ENCODE measurements around the gene SLC11A1.

SLC11A1 gene

DNA sequence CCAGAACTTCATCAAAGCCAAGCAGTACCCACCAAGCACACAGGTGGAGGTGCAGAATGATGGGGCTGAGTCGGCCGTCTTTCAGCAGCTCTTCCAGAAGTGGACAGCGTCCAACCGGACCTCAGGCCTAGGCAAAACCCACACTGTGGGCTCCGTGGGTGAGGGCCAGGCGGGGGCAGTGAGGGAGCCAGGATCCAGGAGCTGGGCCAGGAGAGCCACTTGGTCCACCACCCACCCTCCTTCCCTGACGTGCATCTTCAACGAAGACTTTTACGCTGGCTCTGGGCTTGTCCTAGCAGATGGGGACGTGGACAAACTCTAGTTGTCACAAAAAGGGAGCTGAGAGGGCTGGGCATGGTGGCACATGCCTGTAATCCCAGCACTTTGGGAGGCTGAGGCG is 48.6 kb downstream of the SLC11A1 start:
- TF ChIP-seq ZNF621 (tag by site-specific recombination; IDR thresholded peaks at IDR 0.05) = no peak
- no peak for TF ChIP-seq ZNF266 (tag by site-specific recombination; IDR thresholded peaks at IDR 0.05; ENCODE audit: low read depth)
- CTCF ChIA-PET = interaction anchor here (0.7 to 1.5 kb wide), 3 partner anchors 24 to 218 kb away, joined by 3 to 5 read pairs (median 3); no protein-coding TSS in a partner anchor
- no peaks in the 10 kb centered on the region for H3K9me3 ChIP-seq (ENCODE audit: control insufficient read depth, insufficient read depth, low read depth, low read length)
- no peak overlapping the region for H3K4me3 ChIP-seq (ENCODE audit: low read depth, low read length)
- no peak overlapping the region for H3K27ac ChIP-seq (ENCODE audit: extremely low read depth, low read depth, low read length)
- POLR2A ChIA-PET = interaction anchor here (0.7 kb wide), 1 partner anchor 32 kb away, joined by 4 read pairs; no protein-coding TSS in a partner anchor
- H3K4me1 ChIP-seq (ENCODE audit: control insufficient read depth, insufficient read depth, low read length) = no peaks in the 10 kb centered on the region
- H3K36me3 ChIP-seq (ENCODE audit: control insufficient read depth in 2 of 2, insufficient read depth in 1 of 2, low read length in 2 of 2) = no peaks in the 10 kb centered on the region

DNA sequence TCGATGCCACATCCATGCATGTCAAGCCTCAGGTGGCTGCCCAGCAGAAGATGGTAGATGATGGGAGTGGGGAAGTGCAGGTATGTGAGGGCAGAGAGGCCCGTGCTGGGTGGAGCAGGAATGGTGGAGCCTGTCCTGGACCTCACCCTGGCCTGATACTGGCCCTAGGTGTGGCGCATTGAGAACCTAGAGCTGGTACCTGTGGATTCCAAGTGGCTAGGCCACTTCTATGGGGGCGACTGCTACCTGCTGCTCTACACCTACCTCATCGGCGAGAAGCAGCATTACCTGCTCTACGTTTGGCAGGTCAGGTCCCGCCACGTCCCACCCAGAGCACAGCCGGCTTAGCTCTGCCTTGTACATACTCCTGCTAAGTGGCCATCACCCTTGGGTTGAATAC is 49.8 kb downstream of the SLC11A1 start:
- H3K9me3 ChIP-seq (ENCODE audit: control insufficient read depth, insufficient read depth, low read depth, low read length) = no peaks in the 10 kb centered on the region
- no peak overlapping the region for H3K4me3 ChIP-seq (ENCODE audit: low read depth, low read length)
- H3K27ac ChIP-seq (ENCODE audit: extremely low read depth, low read depth, low read length) = no peak overlapping the region
- TF ChIP-seq KLF16 (tag by site-specific recombination; IDR thresholded peaks at IDR 0.05) = no peak
- no peak for TF ChIP-seq GFI1B (tag by site-specific recombination; IDR thresholded peaks at IDR 0.05)
- TF ChIP-seq ZNF324 (tag by site-specific recombination; IDR thresholded peaks at IDR 0.05) = no peak
- TF ChIP-seq, protein P1, sequence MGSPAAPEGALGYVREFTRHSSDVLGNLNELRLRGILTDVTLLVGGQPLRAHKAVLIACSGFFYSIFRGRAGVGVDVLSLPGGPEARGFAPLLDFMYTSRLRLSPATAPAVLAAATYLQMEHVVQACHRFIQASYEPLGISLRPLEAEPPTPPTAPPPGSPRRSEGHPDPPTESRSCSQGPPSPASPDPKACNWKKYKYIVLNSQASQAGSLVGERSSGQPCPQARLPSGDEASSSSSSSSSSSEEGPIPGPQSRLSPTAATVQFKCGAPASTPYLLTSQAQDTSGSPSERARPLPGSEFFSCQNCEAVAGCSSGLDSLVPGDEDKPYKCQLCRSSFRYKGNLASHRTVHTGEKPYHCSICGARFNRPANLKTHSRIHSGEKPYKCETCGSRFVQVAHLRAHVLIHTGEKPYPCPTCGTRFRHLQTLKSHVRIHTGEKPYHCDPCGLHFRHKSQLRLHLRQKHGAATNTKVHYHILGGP (tag by site-specific recombination; IDR thresholded peaks at IDR 0.05) = no peak
- no peak for TF ChIP-seq ZSCAN23 (tag by site-specific recombination; IDR thresholded peaks at IDR 0.05)
- TF ChIP-seq ZNF175 (tag by site-specific recombination; IDR thresholded peaks at IDR 0.05) = no peak
- no peak for TF ChIP-seq ZNF654 (tag by site-specific recombination; IDR thresholded peaks at IDR 0.05; ENCODE audit: low read depth)
- TF ChIP-seq OVOL3 (tag by site-specific recombination; IDR thresholded peaks at IDR 0.05) = no peak
- no peak for TF ChIP-seq ZNF791 (tag by site-specific recombination; IDR thresholded peaks at IDR 0.05)
- no peak for TF ChIP-seq ZBTB1 (tag by site-specific recombination; IDR thresholded peaks at IDR 0.05)
- TF ChIP-seq GLIS1 (tag by site-specific recombination; IDR thresholded peaks at IDR 0.05) = no peak
- TF ChIP-seq ZNF555 (tag by site-specific recombination; conservative IDR thresholded peaks at IDR 0.05) = no peak
- TF ChIP-seq ZNF37A (tag by site-specific recombination; IDR thresholded peaks at IDR 0.05) = no peak
- no peak for TF ChIP-seq SP7 (tag by site-specific recombination; IDR thresholded peaks at IDR 0.05)
- TF ChIP-seq, protein P2, sequence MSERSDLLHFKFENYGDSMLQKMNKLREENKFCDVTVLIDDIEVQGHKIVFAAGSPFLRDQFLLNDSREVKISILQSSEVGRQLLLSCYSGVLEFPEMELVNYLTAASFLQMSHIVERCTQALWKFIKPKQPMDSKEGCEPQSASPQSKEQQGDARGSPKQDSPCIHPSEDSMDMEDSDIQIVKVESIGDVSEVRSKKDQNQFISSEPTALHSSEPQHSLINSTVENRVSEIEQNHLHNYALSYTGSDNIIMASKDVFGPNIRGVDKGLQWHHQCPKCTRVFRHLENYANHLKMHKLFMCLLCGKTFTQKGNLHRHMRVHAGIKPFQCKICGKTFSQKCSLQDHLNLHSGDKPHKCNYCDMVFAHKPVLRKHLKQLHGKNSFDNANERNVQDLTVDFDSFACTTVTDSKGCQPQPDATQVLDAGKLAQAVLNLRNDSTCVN (tag by site-specific recombination; optimal IDR thresholded peaks at IDR 0.05) = no peak
- TF ChIP-seq YY1 (tag by site-specific recombination; IDR thresholded peaks at IDR 0.05) = no peak
- no peak for TF ChIP-seq KLF9 (tag by site-specific recombination; IDR thresholded peaks at IDR 0.05; ENCODE audit: low read depth)
- no peak for TF ChIP-seq ZNF169 (tag by site-specific recombination; IDR thresholded peaks at IDR 0.05)
- TF ChIP-seq ZNF211 (tag by site-specific recombination; IDR thresholded peaks at IDR 0.05; ENCODE audit: low read depth) = no peak
- no peak for TF ChIP-seq ZNF544 (tag by site-specific recombination; IDR thresholded peaks at IDR 0.05)
- H3K4me1 ChIP-seq (ENCODE audit: control insufficient read depth, insufficient read depth, low read length) = no peaks in the 10 kb centered on the region
- POLR2A ChIA-PET = no interaction called here
- no peaks in the 10 kb centered on the region for H3K36me3 ChIP-seq (ENCODE audit: control insufficient read depth in 2 of 2, insufficient read depth in 1 of 2, low read length in 2 of 2)
- CTCF ChIA-PET = interaction anchor here (0.6 to 1.5 kb wide), 2 partner anchors 40 to 159 kb away, joined by 3 read pairs; no protein-coding TSS in a partner anchor
